B cell (primary cell): ENCODE measurements around the gene CRYGN. TPM values are rescaled to one million over a fixed set of nuclear protein-coding genes. Genes with fewer than 3 reads are reported as not detected.

Experiments used
- ATAC-seq: fragments of 200-7000 bp; cut with Tn5 transposase; one replicate; pipeline ENCODE4 v1.10.0; 2021; ENCODE audit warnings: low read depth, mild to moderate bottlenecking, moderate number of reproducible peaks, moderate library complexity
- CTCF ChIA-PET: fragments of 350-600 bp; sonication (Branson Sonifier 250); formaldehyde crosslinking; loops from one replicate; lab custom pipeline; 2021; ENCODE audit warnings: antibody characterized with exemption, inconsistent platforms; lab: Charles Lee
- POLR2A ChIA-PET: fragments of 350-600 bp; sonication (Branson Sonifier 250); formaldehyde crosslinking; loops from one replicate; lab custom pipeline; 2021; ENCODE audit warnings: antibody characterized with exemption; lab: Charles Lee
- DNase-seq: peaks from one replicate; pipeline ENCODE4 v3.0.0; 2013
- H2AFZ ChIP-seq: 2 replicates; pipeline ENCODE4 v1.6.1; 2012; ENCODE audit warnings: mild to moderate bottlenecking, low read depth, low read length; ENCODE audit not compliant: insufficient read depth, poor library complexity, severe bottlenecking
- H3K27ac ChIP-seq, 2 donors: 1 replicate in 1 of 2; 2 replicates in 1 of 2; pipeline ENCODE4 v1.5.1; 2012 to 2013; ENCODE audit warnings: low read length in 2 of 2, mild to moderate bottlenecking in 2 of 2, moderate library complexity in 1 of 2
- H3K27me3 ChIP-seq, 4 experiments: fragments of 200-600 bp in 1 of 4; sonication (generic) in 1 of 4; replicated peaks in 1 of 4; 1 replicate in 2 of 4; 2 replicates in 2 of 4; pipeline versions ENCODE4 v1.6.1 to v1.7.0; 2013 to 2016; ENCODE audit warnings: low read length in 3 of 4, mild to moderate bottlenecking in 2 of 4, mixed read lengths in 1 of 4, moderate library complexity in 1 of 4; ENCODE audit not compliant: insufficient read depth in 4 of 4, control insufficient read depth in 3 of 4; ENCODE audit errors: control extremely low read depth in 1 of 4
- H3K36me3 ChIP-seq, 2 experiments: replicated peaks in 1 of 2; 1 replicate in 1 of 2; 2 replicates in 1 of 2; pipeline versions ENCODE4 v1.6.1 to v1.7.1; 2013; ENCODE audit warnings: low read length in 1 of 2; ENCODE audit not compliant: insufficient read depth in 2 of 2, control insufficient read depth in 1 of 2; ENCODE audit errors: control extremely low read depth in 1 of 2, extremely low read depth in 1 of 2
- H3K4me1 ChIP-seq, 2 donors: fragments of 200-600 bp in 1 of 2; sonication (generic) in 1 of 2; 1 replicate in 1 of 2; 2 replicates in 1 of 2; pipeline versions ENCODE4 v1.5.1 to v1.6.1; 2013 to 2017; ENCODE audit warnings: low read length in 2 of 2; ENCODE audit not compliant: control insufficient read depth in 2 of 2, insufficient read depth in 2 of 2
- H3K4me2 ChIP-seq: replicated peaks from 2 replicates; pipeline ENCODE3; 2012; ENCODE audit warnings: mild to moderate bottlenecking, low read depth, low read length; ENCODE audit not compliant: poor library complexity, severe bottlenecking
- H3K4me3 ChIP-seq, 5 experiments: fragments of 200-600 bp in 1 of 5; sonication (generic) in 1 of 5; 1 replicate in 3 of 5; 2 replicates in 2 of 5; pipeline versions ENCODE4 v1.5.1 to v1.7.0; 2011 to 2016; ENCODE audit warnings: low read length in 4 of 5, mild to moderate bottlenecking in 4 of 5, low read depth in 2 of 5, control low read depth in 1 of 5, moderate library complexity in 1 of 5; ENCODE audit not compliant: insufficient read depth in 1 of 5; ENCODE audit errors: control extremely low read depth in 1 of 5, extremely low read depth in 1 of 5
- H3K79me2 ChIP-seq: fragments of 200-600 bp; sonication (generic); one replicate; pipeline ENCODE4 v1.6.0; 2016; ENCODE audit warnings: low read length; ENCODE audit not compliant: control insufficient read depth, insufficient read depth
- H3K9ac ChIP-seq: fragments of 200-600 bp; sonication (generic); 2 replicates; pipeline ENCODE4 v1.6.1; 2017; ENCODE audit warnings: mild to moderate bottlenecking, low read length, moderate library complexity
- H3K9me3 ChIP-seq, 3 donors: one replicate each; pipeline versions ENCODE4 v1.6.1 to v1.7.1; 2013; ENCODE audit warnings: low read length in 2 of 3; ENCODE audit not compliant: control insufficient read depth in 2 of 3, insufficient read depth in 1 of 3; ENCODE audit errors: control extremely low read depth in 1 of 3
- H4K20me1 ChIP-seq: 2 replicates; pipeline ENCODE4 v1.6.0; 2012; ENCODE audit warnings: mild to moderate bottlenecking, low read length; ENCODE audit not compliant: insufficient read depth, control insufficient read depth, poor library complexity, severe bottlenecking
- H3K27ac Mint-ChIP-seq: one replicate; pipeline ENCODE4 v1.8.0; 2021; ENCODE audit warnings: mixed read lengths
- H3K27me3 Mint-ChIP-seq: one replicate; pipeline ENCODE4 v1.8.0; 2021; ENCODE audit warnings: mixed read lengths
- H3K4me1 Mint-ChIP-seq: one replicate; pipeline ENCODE4 v1.8.0; 2021; ENCODE audit warnings: mixed read lengths
- H3K4me3 Mint-ChIP-seq: one replicate; pipeline ENCODE4 v1.8.0; 2021; ENCODE audit warnings: mixed read lengths
- H3K9me3 Mint-ChIP-seq: one replicate; pipeline ENCODE4 v1.8.0; 2022; ENCODE audit warnings: mixed read lengths; ENCODE audit not compliant: insufficient read depth
- CTCF ChIP-seq: fragments of 200-600 bp; IDR thresholded peaks from one replicate; pipeline ENCODE4 v1.8.0; 2022; ENCODE audit warnings: antibody characterized with exemption, mild to moderate bottlenecking
- EZH2 ChIP-seq: IDR thresholded peaks from 2 replicates; pipeline ENCODE4 v1.6.1; 2012; ENCODE audit warnings: borderline replicate concordance, low read depth, mild to moderate bottlenecking, moderate library complexity, low read length; ENCODE audit not compliant: insufficient read depth, poor library complexity, severe bottlenecking
- WGBS: methylation state at CpG from one replicate; pipeline ENCODE4 v1.1.5; 2013; ENCODE audit warnings: missing lambda C conversion rate; ENCODE audit not compliant: insufficient coverage; 5-methylcytosine and 5-hydroxymethylcytosine counted together
- intact Hi-C: fragments of 100-400 bp; cut with micrococcal nuclease; formaldehyde crosslinking; loops from one replicate; pipeline ENCODE4 v1.10.0; 2022
- polyA plus RNA-seq: library from polyadenylated mRNA; depleted of rRNA; stranded (reverse); fragments of >200 nt; gene quantifications from 2 replicates; pipeline ENCODE4 v1.2.3, GENCODE V29; 2012
- total RNA-seq, 2 donors: library from RNA; stranded (reverse); fragments of 120-200 nt in 1 of 2; gene quantifications; 1 replicate in 1 of 2; 2 replicates in 1 of 2; pipeline versions ENCODE4 v1.2.3 to v1.2.4, GENCODE V29; 2013 to 2022

CRYGN gene
- total and polyA plus RNA-seq, 2 donors (not counting 1 experiment from before 2014, with no cell fraction given) = not detected

- Mint-ChIP-seq H3K27me3 (peaks cover 25% of the 10 kb centered on the region), H3K27ac (peak overlapping the region; percentile 26), H3K4me1 (peaks cover 2% of the 10 kb centered on the region), H3K9me3 (no peaks in the 10 kb centered on the region), H3K4me3 (no peak overlapping the region)
- H3K27me3 ChIP-seq = peaks cover 0 to 9% (median 0%) of the 10 kb centered on the region in 4 experiments
- H3K27ac ChIP-seq = no peak overlapping the region
- peaks cover 0 to 14% (median 0%) of the 10 kb centered on the region in 3 donors for H3K9me3 ChIP-seq
- no peak overlapping the region for H2AFZ ChIP-seq
- DNase-seq = no peak
- no peaks in the 10 kb centered on the region for H3K4me1 ChIP-seq
- TF ChIP-seq EZH2 (no peak), CTCF (no peak)
- H3K79me2 ChIP-seq = no peaks in the 10 kb centered on the region
- no peaks in the 10 kb centered on the region for H3K36me3 ChIP-seq
- no peaks in the 10 kb centered on the region for H4K20me1 ChIP-seq
- intact Hi-C loops = no loop called here
- no peak overlapping the region for H3K4me3 ChIP-seq
- no peak overlapping the region for H3K4me2 ChIP-seq
- ATAC-seq = no peak
- CTCF ChIA-PET = no interaction called here
- POLR2A ChIA-PET = no interaction called here
- H3K9ac ChIP-seq = no peak overlapping the region
- 81% methylated on average over 19 of the region's 31 CpGs for WGBS
Measured at GRCh38 chr7:151393031-151393977, 46.6 kb downstream of the CRYGN start.

DNA sequence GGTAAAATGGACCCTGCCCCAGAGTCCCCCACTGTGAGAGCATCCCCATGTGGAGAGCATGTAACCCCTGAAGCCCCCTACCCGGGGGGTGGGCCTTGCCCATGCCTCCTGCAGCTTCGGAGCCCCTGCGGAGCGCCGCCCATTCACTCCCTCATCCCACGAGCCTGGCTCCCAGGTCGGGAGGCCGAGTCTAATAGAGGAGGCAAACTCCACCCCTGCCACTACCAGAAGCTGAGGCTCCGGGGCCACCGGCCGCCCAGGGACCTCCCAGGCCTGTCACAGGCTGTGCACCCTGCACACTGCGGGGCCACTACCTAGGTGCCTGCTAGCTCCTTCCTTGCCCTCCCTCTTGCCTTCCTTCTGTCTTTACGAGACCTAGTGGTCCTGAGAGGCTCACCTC lies 47.5 kb downstream of the CRYGN start:
- DNase-seq (no peak), ATAC-seq (no peak)
- no peak overlapping the region for H2AFZ ChIP-seq
- H3K79me2 ChIP-seq = no peaks in the 10 kb centered on the region
- Mint-ChIP-seq H3K9me3 (no peaks in the 10 kb centered on the region), H3K4me1 (no peaks in the 10 kb centered on the region), H3K27ac (no peak overlapping the region), H3K27me3 (peaks cover 25% of the 10 kb centered on the region), H3K4me3 (no peak overlapping the region)
- no peaks in the 10 kb centered on the region for H3K36me3 ChIP-seq
- H3K27ac ChIP-seq = no peak overlapping the region
- no peak overlapping the region for H3K4me3 ChIP-seq
- ChIA-PET CTCF (no interaction called here), POLR2A (no interaction called here)
- WGBS = 92% methylated on average over 13 of the region's 13 CpGs
- peaks cover 0 to 9% (median 0%) of the 10 kb centered on the region in 4 experiments for H3K27me3 ChIP-seq
- no peak for TF ChIP-seq EZH2
- TF ChIP-seq CTCF = no peak
- H3K9ac ChIP-seq = no peak overlapping the region
- peaks cover 0 to 10% (median 0%) of the 10 kb centered on the region in 3 donors for H3K9me3 ChIP-seq
- no peak overlapping the region for H3K4me2 ChIP-seq
- intact Hi-C loops = no loop called here
- no peaks in the 10 kb centered on the region for H4K20me1 ChIP-seq
- no peaks in the 10 kb centered on the region for H3K4me1 ChIP-seq
